Activated T-cell treated with anti-CD3 and anti-CD28 coated beads, Interleukin-2, amount 50 U/mL, for 4 hours (primary cell): ENCODE data around the gene WWOX. TPM values are rescaled to one million over a fixed set of nuclear protein-coding genes. Genes with fewer than 3 reads are reported as not detected.

Experiments used
- ATAC-seq, 2 donors: fragments of 200-7000 bp; cut with Tn5 transposase; one replicate each; pipeline ENCODE4 v1.10.0; 2021
- DNase-seq: peaks from one replicate; pipeline ENCODE4 v3.0.0-alpha.2; 2020
- H3K27me3 Mint-ChIP-seq: one replicate; pipeline ENCODE4 v1.8.0; 2021; ENCODE audit warnings: low read depth, mixed read lengths
- H3K36me3 Mint-ChIP-seq: one replicate; pipeline ENCODE4 v1.8.0; 2022; ENCODE audit warnings: mixed read lengths; ENCODE audit not compliant: insufficient read depth
- H3K4me1 Mint-ChIP-seq: one replicate; pipeline ENCODE4 v1.8.0; 2021; ENCODE audit warnings: low read depth, mixed read lengths
- H3K4me3 Mint-ChIP-seq: one replicate; pipeline ENCODE4 v1.8.0; 2021; ENCODE audit warnings: mild to moderate bottlenecking, moderate library complexity, mixed read lengths
- H3K9me3 Mint-ChIP-seq: one replicate; pipeline ENCODE4 v1.8.0; 2021; ENCODE audit warnings: mixed read lengths
- total RNA-seq, 3 donors: library from RNA; stranded (reverse); gene quantifications; one replicate each; pipeline ENCODE4 v1.2.1, GENCODE V29; 2021

Gene WWOX
- total RNA-seq, 3 donors from 2014 or later = 13.9 to 19.1 (median 18.9) TPM

DNA sequence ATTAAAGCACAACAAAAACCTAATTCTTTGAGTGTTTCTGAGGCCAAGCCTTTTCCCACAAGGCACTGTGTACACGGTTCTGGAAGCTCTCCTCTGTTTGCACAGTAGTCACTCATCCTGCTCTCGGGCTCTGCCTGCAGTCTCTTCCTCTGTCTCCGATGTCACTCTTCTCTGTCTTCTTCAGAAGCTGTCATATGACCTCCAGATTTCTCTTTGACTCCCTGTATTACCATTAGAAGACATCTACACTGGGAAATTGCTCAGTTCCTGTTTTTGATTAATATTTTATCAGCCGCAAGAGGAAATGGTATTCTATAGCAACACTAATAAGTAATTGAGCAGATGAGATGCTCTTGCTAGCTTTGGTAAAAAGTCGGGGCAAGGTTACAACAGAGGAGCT, 422.9 kb downstream of the WWOX start:
- Mint-ChIP-seq H3K36me3 (peaks cover 2% of the 10 kb centered on the region), H3K4me1 (no peaks in the 10 kb centered on the region), H3K27me3 (no peaks in the 10 kb centered on the region), H3K9me3 (no peaks in the 10 kb centered on the region), H3K4me3 (no peak overlapping the region)
- no peak for DNase-seq
- no peak for ATAC-seq

GRCh38 chr16:78523212-78523985, 423.9 kb downstream of the WWOX start:
- Mint-ChIP-seq H3K4me1 (no peaks in the 10 kb centered on the region), H3K9me3 (no peaks in the 10 kb centered on the region), H3K27me3 (no peaks in the 10 kb centered on the region), H3K4me3 (no peak overlapping the region), H3K36me3 (no peaks in the 10 kb centered on the region)
- ATAC-seq = no peak
- no peak for DNase-seq

GRCh38 chr16:78524066-78524595, 424.7 kb downstream of the WWOX start:
- H3K27me3 Mint-ChIP-seq = no peaks in the 10 kb centered on the region
- H3K36me3 Mint-ChIP-seq = no peaks in the 10 kb centered on the region
- H3K4me3 Mint-ChIP-seq = no peak overlapping the region
- ATAC-seq (no peak), DNase-seq (no peak)
- no peaks in the 10 kb centered on the region for H3K9me3 Mint-ChIP-seq
- H3K4me1 Mint-ChIP-seq = no peaks in the 10 kb centered on the region

GRCh38 chr16:78528265-78528664, 428.8 kb downstream of the WWOX start:
- H3K4me3 Mint-ChIP-seq = no peak overlapping the region
- no peaks in the 10 kb centered on the region for H3K4me1 Mint-ChIP-seq
- no peak for DNase-seq
- no peaks in the 10 kb centered on the region for H3K36me3 Mint-ChIP-seq
- no peaks in the 10 kb centered on the region for H3K9me3 Mint-ChIP-seq
- H3K27me3 Mint-ChIP-seq = no peaks in the 10 kb centered on the region
- ATAC-seq = no peak

DNA sequence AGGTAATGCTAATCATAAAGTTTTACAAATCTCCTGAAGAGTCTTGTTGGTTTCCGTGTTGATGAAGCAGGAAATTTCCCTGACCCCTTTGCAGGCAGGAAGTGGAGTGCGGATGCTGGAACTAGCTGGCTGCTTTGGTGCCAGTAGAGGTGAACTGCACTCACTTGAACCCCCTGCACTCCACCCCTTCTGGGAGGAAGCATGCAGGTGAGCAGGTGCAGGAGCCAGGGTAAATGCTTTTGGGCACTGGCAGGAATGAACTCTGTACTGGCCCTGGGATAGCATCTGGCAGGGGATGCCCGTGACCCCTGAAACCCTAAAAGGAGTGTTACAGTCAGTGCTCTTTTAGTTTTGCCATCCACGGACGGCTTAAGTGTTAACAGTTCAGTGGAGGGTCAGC, 430.4 kb downstream of the WWOX start:
- no peaks in the 10 kb centered on the region for H3K36me3 Mint-ChIP-seq
- DNase-seq (no peak), ATAC-seq (no peak)
- no peak overlapping the region for H3K4me3 Mint-ChIP-seq
- H3K9me3 Mint-ChIP-seq = no peaks in the 10 kb centered on the region
- no peaks in the 10 kb centered on the region for H3K27me3 Mint-ChIP-seq
- no peaks in the 10 kb centered on the region for H3K4me1 Mint-ChIP-seq

DNA sequence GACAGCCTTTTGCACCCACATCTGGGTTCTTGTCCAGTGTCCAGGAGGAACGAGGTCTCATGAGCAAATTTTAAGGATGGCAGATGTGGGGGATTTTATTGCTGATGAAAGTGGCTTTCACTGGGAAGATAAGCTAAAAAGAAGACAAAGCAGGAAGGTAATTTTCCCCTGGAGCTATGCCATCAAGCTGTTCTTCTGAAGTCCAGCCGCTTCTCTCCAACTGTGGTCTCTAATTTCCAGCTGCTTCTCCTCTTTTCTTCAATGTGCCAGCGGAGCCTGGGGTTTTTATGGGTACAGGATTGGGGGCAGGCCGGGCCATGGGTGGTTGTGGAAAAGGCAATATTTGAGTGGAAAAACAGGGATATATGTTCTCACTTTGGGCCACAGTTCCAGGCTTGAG, 430.8 kb downstream of the WWOX start:
- H3K27me3 Mint-ChIP-seq = no peaks in the 10 kb centered on the region
- H3K9me3 Mint-ChIP-seq = no peaks in the 10 kb centered on the region
- no peaks in the 10 kb centered on the region for H3K36me3 Mint-ChIP-seq
- no peaks in the 10 kb centered on the region for H3K4me1 Mint-ChIP-seq
- H3K4me3 Mint-ChIP-seq = no peak overlapping the region
- ATAC-seq = no peak
- no peak for DNase-seq

DNA sequence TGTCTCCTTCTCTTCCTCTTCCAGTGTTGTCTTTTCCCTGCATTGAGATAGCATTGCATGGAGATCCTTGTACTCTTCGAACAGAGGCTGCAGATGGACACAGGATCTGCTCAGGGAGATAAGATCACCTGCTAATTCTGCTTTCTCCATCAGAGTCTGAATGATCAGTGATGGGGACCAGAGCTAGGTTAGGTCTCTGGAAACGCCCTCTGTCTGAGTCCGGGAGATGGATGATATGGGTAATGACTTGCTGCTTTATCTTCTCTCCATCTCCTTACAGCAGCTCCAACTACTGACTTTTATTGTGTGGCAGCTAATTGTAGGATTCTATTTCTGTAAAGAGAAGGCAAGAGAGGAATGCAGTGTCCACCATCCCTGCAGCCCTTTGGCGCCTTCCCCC, 435.6 kb downstream of the WWOX start:
- no peak for DNase-seq
- H3K36me3 Mint-ChIP-seq = peaks cover 3% of the 10 kb centered on the region
- no peaks in the 10 kb centered on the region for H3K27me3 Mint-ChIP-seq
- H3K4me3 Mint-ChIP-seq = no peak overlapping the region
- no peak for ATAC-seq
- no peaks in the 10 kb centered on the region for H3K4me1 Mint-ChIP-seq
- no peaks in the 10 kb centered on the region for H3K9me3 Mint-ChIP-seq

DNA sequence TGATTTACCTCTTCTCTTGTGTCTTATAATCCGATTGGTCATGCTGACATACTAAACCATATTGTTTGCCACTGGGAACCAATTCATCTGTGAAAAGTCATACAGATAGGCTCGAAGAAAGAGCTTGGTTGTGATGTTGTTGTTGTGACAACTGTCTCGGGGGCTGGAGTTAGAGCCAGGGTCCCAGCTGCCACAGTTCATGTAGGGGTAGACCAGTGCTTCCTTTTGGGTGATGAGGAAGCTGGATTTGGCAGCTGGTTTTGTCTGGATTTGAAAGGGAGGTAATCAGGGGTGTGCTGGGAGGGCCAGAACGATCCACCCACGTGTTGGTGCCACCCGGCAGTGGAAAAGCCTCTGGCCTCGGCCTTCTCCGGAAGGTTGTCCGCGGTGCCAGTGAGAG, 438.1 kb downstream of the WWOX start:
- no peaks in the 10 kb centered on the region for H3K27me3 Mint-ChIP-seq
- H3K4me1 Mint-ChIP-seq = no peaks in the 10 kb centered on the region
- no peak for ATAC-seq
- peaks cover 3% of the 10 kb centered on the region for H3K36me3 Mint-ChIP-seq
- no peak overlapping the region for H3K4me3 Mint-ChIP-seq
- no peak for DNase-seq
- no peaks in the 10 kb centered on the region for H3K9me3 Mint-ChIP-seq

- no peak overlapping the region for H3K4me3 Mint-ChIP-seq
- H3K4me1 Mint-ChIP-seq = no peaks in the 10 kb centered on the region
- no peak for DNase-seq
- H3K36me3 Mint-ChIP-seq = peaks cover 3% of the 10 kb centered on the region
- no peaks in the 10 kb centered on the region for H3K27me3 Mint-ChIP-seq
- no peaks in the 10 kb centered on the region for H3K9me3 Mint-ChIP-seq
- no peak for ATAC-seq
These were observed 438.8 kb downstream of the WWOX start for GRCh38 chr16:78538292-78538691.

DNA sequence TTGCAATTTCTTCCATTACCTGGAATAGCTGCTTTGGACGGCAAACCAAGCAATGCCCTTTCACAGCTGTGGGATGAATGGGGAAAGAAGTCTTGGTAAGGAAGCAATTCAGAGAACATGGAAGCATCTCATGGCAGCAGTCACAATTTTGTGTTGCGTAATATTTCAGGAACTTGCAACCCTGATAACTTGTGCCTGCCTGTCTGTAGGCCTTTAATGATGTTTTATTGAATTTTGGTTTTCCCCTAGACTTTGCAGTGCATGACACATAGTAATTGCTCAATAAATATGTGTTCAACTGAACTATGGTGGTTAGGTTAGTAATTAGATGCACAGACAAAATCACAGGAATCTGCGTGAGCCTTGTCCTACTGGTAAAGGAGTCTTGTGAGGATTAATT, 439.5 kb downstream of the WWOX start:
- Mint-ChIP-seq H3K4me1 (no peaks in the 10 kb centered on the region), H3K36me3 (peaks cover 3% of the 10 kb centered on the region), H3K9me3 (no peaks in the 10 kb centered on the region), H3K4me3 (no peak overlapping the region), H3K27me3 (no peaks in the 10 kb centered on the region)
- ATAC-seq = no peak
- no peak for DNase-seq

- DNase-seq (no peak), ATAC-seq (no peak)
- Mint-ChIP-seq H3K27me3 (no peaks in the 10 kb centered on the region), H3K9me3 (no peaks in the 10 kb centered on the region), H3K4me3 (no peak overlapping the region), H3K36me3 (no peaks in the 10 kb centered on the region), H3K4me1 (no peaks in the 10 kb centered on the region)
These were observed 443.0 kb downstream of the WWOX start for GRCh38 chr16:78542419-78542818.

GRCh38 chr16:78543023-78543422, 443.6 kb downstream of the WWOX start:
- Mint-ChIP-seq H3K4me1 (no peaks in the 10 kb centered on the region), H3K4me3 (no peak overlapping the region), H3K9me3 (no peaks in the 10 kb centered on the region)

GRCh38 chr16:78549366-78549765, 449.9 kb downstream of the WWOX start:
- Mint-ChIP-seq H3K9me3 (no peaks in the 10 kb centered on the region), H3K4me3 (no peak overlapping the region), H3K4me1 (peaks cover 9% of the 10 kb centered on the region), H3K27me3 (no peaks in the 10 kb centered on the region), H3K36me3 (no peaks in the 10 kb centered on the region)
- ATAC-seq = no peak
- no peak for DNase-seq

More at GRCh38 chr16:78543023-78543422, 443.6 kb downstream of the WWOX start:
- ATAC-seq (no peak), DNase-seq (no peak)
- Mint-ChIP-seq H3K36me3 (no peaks in the 10 kb centered on the region), H3K27me3 (no peaks in the 10 kb centered on the region)

- H3K4me3 Mint-ChIP-seq = no peak overlapping the region
- H3K9me3 Mint-ChIP-seq = no peaks in the 10 kb centered on the region
- no peak for ATAC-seq
- H3K36me3 Mint-ChIP-seq = no peaks in the 10 kb centered on the region
- peaks cover 9% of the 10 kb centered on the region for H3K4me1 Mint-ChIP-seq
- no peaks in the 10 kb centered on the region for H3K27me3 Mint-ChIP-seq
- no peak for DNase-seq
These were observed 452.1 kb downstream of the WWOX start for GRCh38 chr16:78551487-78552085.

DNA sequence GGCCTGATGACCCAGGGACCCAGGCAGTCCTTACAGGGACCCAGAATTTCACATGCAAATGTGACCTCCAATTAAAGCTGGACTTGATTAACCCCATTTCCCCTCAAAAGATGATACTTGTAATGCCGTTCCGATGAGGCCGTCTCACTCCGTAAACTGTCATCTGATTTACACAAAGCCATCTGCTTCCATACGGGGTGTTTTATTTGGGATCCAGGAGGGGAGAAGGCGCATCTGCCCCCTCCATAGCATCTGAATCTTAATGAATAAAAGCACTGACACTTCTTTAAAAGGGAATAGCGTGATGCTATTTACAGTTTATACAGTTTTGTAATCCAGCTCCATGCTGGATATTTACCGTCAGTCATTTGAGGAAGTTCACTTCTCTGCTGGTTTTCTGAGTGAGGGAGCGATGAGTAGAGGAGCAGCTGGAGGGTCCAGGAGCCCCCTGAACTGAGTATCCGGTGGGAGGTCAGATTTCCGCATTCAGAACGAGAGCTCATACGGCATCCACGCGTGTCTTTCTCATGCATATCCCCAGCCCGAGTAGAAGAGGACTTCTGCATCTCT, 452.7 kb downstream of the WWOX start:
- Mint-ChIP-seq H3K4me1 (peaks cover 9% of the 10 kb centered on the region), H3K27me3 (no peaks in the 10 kb centered on the region), H3K4me3 (no peak overlapping the region), H3K9me3 (no peaks in the 10 kb centered on the region), H3K36me3 (no peaks in the 10 kb centered on the region)
- ATAC-seq (no peak), DNase-seq (no peak)
